ENCODE data around the gene PRR27. TPM values are rescaled to one million over a fixed set of nuclear protein-coding genes. Genes with fewer than 3 reads are reported as not detected.
A peak's percentile ranks its signal among the peaks of the same experiment; 100 is the strongest.

Gene PRR27
- total RNA-seq, 1 experiment from 2014 or later = not detected

GRCh38 chr4:70158576-70158975 lies 4.5 kb downstream of the PRR27 start:
- no peaks in the 10 kb centered on the region for H4K20me1 ChIP-seq (ENCODE audit: insufficient read depth, low read depth, low read length)
- no peaks in the 10 kb centered on the region for H3K36me3 ChIP-seq (ENCODE audit: insufficient read depth, low read length)

GRCh38 chr4:70177090-70177489 lies 23.1 kb downstream of the PRR27 start:
- Histone ChIP-seq H3K36me3 (ENCODE audit: insufficient read depth, low read length) (no peaks in the 10 kb centered on the region), H2AFZ (ENCODE audit: low read length) (no peak overlapping the region), H3K4me1 (ENCODE audit: low read length) (no peaks in the 10 kb centered on the region), H3K9me2 (replicated peaks; ENCODE audit: insufficient read depth, low read length) (no peaks in the 10 kb centered on the region), H3K79me2 (ENCODE audit: low read length) (no peaks in the 10 kb centered on the region), H3K4me2 (ENCODE audit: low read depth, low read length, poor library complexity, severe bottlenecking) (no peak overlapping the region), H3K27ac (ENCODE audit: low read length) (no peak overlapping the region), H3K9ac (ENCODE audit: low read length) (no peak overlapping the region), H3K9me3 (ENCODE audit: low read length) (no peaks in the 10 kb centered on the region), H3K4me3 (ENCODE audit: low read length) (no peak overlapping the region), H4K20me1 (ENCODE audit: insufficient read depth, low read depth, low read length) (no peaks in the 10 kb centered on the region), H3K27me3 (ENCODE audit: low read length) (no peaks in the 10 kb centered on the region)
- no peak for DNase-seq

More at GRCh38 chr4:70158576-70158975, 4.5 kb downstream of the PRR27 start:
- Histone ChIP-seq H3K4me3 (ENCODE audit: low read length) (no peak overlapping the region), H3K4me2 (ENCODE audit: low read depth, low read length, poor library complexity, severe bottlenecking) (no peak overlapping the region), H3K9ac (ENCODE audit: low read length) (no peak overlapping the region), H3K27ac (ENCODE audit: low read length) (no peak overlapping the region), H3K27me3 (ENCODE audit: low read length) (no peaks in the 10 kb centered on the region), H3K9me2 (replicated peaks; ENCODE audit: insufficient read depth, low read length) (no peaks in the 10 kb centered on the region), H3K9me3 (ENCODE audit: low read length) (no peaks in the 10 kb centered on the region), H2AFZ (ENCODE audit: low read length) (no peak overlapping the region), H3K4me1 (ENCODE audit: low read length) (no peaks in the 10 kb centered on the region), H3K79me2 (ENCODE audit: low read length) (no peaks in the 10 kb centered on the region)
- no peak for DNase-seq

GRCh38 chr4:70178075-70178660 lies 24.1 kb downstream of the PRR27 start:
- H3K9ac ChIP-seq (ENCODE audit: low read length) = no peak overlapping the region
- no peaks in the 10 kb centered on the region for H4K20me1 ChIP-seq (ENCODE audit: insufficient read depth, low read depth, low read length)
- no peaks in the 10 kb centered on the region for H3K79me2 ChIP-seq (ENCODE audit: low read length)
- no peaks in the 10 kb centered on the region for H3K4me1 ChIP-seq (ENCODE audit: low read length)
- H3K27me3 ChIP-seq (ENCODE audit: low read length) = no peaks in the 10 kb centered on the region
- H3K27ac ChIP-seq (ENCODE audit: low read length) = no peak overlapping the region
- H3K36me3 ChIP-seq (ENCODE audit: insufficient read depth, low read length) = no peaks in the 10 kb centered on the region
- DNase-seq = no peak
- no peak overlapping the region for H3K4me2 ChIP-seq (ENCODE audit: low read depth, low read length, poor library complexity, severe bottlenecking)
- H3K9me3 ChIP-seq (ENCODE audit: low read length) = no peaks in the 10 kb centered on the region
- H3K9me2 ChIP-seq (replicated peaks; ENCODE audit: insufficient read depth, low read length) = no peaks in the 10 kb centered on the region
- H3K4me3 ChIP-seq (ENCODE audit: low read length) = no peak overlapping the region
- no peak overlapping the region for H2AFZ ChIP-seq (ENCODE audit: low read length)

DNA sequence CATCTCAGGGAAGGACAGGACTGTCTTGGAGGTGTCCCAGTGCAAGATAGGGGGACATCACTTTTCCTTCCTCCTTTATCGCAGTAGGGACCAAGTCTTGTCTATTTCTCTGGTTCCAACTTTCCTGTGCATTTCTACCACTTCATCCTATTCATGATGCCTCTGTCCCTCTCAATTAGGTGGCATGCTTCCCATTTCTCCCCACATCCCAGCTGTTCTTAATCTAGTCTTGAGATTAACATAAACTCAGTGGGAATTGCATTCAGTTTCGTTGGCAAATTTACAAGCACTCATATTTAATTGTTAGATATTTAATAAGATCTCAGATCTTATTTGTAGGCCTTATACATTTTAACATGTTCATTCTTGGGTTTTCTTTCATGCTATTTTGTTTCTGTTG lies 25.8 kb downstream of the PRR27 start:
- H3K9ac ChIP-seq (ENCODE audit: low read length) = no peak overlapping the region
- no peaks in the 10 kb centered on the region for H3K4me1 ChIP-seq (ENCODE audit: low read length)
- no peaks in the 10 kb centered on the region for H4K20me1 ChIP-seq (ENCODE audit: insufficient read depth, low read depth, low read length)
- H3K27me3 ChIP-seq (ENCODE audit: low read length) = no peaks in the 10 kb centered on the region
- H3K36me3 ChIP-seq (ENCODE audit: insufficient read depth, low read length) = no peaks in the 10 kb centered on the region
- no peak overlapping the region for H2AFZ ChIP-seq (ENCODE audit: low read length)
- H3K27ac ChIP-seq (ENCODE audit: low read length) = no peak overlapping the region
- H3K4me2 ChIP-seq (ENCODE audit: low read depth, low read length, poor library complexity, severe bottlenecking) = no peak overlapping the region
- H3K79me2 ChIP-seq (ENCODE audit: low read length) = no peaks in the 10 kb centered on the region
- no peaks in the 10 kb centered on the region for H3K9me2 ChIP-seq (replicated peaks; ENCODE audit: insufficient read depth, low read length)
- H3K4me3 ChIP-seq (ENCODE audit: low read length) = no peak overlapping the region
- DNase-seq = no peak
- H3K9me3 ChIP-seq (ENCODE audit: low read length) = no peaks in the 10 kb centered on the region

GRCh38 chr4:70181864-70182263 lies 27.8 kb downstream of the PRR27 start:
- no peaks in the 10 kb centered on the region for H3K79me2 ChIP-seq (ENCODE audit: low read length)
- H3K4me2 ChIP-seq (ENCODE audit: low read depth, low read length, poor library complexity, severe bottlenecking) = no peak overlapping the region
- no peaks in the 10 kb centered on the region for H3K9me3 ChIP-seq (ENCODE audit: low read length)
- DNase-seq = no peak
- H3K36me3 ChIP-seq (ENCODE audit: insufficient read depth, low read length) = no peaks in the 10 kb centered on the region
- no peaks in the 10 kb centered on the region for H3K4me1 ChIP-seq (ENCODE audit: low read length)
- no peak overlapping the region for H2AFZ ChIP-seq (ENCODE audit: low read length)
- H3K4me3 ChIP-seq (ENCODE audit: low read length) = no peak overlapping the region
- H3K9me2 ChIP-seq (replicated peaks; ENCODE audit: insufficient read depth, low read length) = no peaks in the 10 kb centered on the region
- no peak overlapping the region for H3K27ac ChIP-seq (ENCODE audit: low read length)
- H4K20me1 ChIP-seq (ENCODE audit: insufficient read depth, low read depth, low read length) = no peaks in the 10 kb centered on the region
- no peak overlapping the region for H3K9ac ChIP-seq (ENCODE audit: low read length)
- no peaks in the 10 kb centered on the region for H3K27me3 ChIP-seq (ENCODE audit: low read length)

- Histone ChIP-seq H3K9ac (ENCODE audit: low read length) (no peak overlapping the region), H3K27me3 (ENCODE audit: low read length) (no peaks in the 10 kb centered on the region), H4K20me1 (ENCODE audit: insufficient read depth, low read depth, low read length) (no peaks in the 10 kb centered on the region), H3K4me3 (ENCODE audit: low read length) (no peak overlapping the region), H3K36me3 (ENCODE audit: insufficient read depth, low read length) (no peaks in the 10 kb centered on the region), H2AFZ (ENCODE audit: low read length) (no peak overlapping the region), H3K9me2 (replicated peaks; ENCODE audit: insufficient read depth, low read length) (no peaks in the 10 kb centered on the region), H3K79me2 (ENCODE audit: low read length) (no peaks in the 10 kb centered on the region), H3K27ac (ENCODE audit: low read length) (no peak overlapping the region), H3K4me1 (ENCODE audit: low read length) (no peaks in the 10 kb centered on the region), H3K9me3 (ENCODE audit: low read length) (no peaks in the 10 kb centered on the region), H3K4me2 (ENCODE audit: low read depth, low read length, poor library complexity, severe bottlenecking) (no peak overlapping the region)
- DNase-seq = no peak
Observed at GRCh38 chr4:70182517-70183167, 28.6 kb downstream of the PRR27 start.

DNA sequence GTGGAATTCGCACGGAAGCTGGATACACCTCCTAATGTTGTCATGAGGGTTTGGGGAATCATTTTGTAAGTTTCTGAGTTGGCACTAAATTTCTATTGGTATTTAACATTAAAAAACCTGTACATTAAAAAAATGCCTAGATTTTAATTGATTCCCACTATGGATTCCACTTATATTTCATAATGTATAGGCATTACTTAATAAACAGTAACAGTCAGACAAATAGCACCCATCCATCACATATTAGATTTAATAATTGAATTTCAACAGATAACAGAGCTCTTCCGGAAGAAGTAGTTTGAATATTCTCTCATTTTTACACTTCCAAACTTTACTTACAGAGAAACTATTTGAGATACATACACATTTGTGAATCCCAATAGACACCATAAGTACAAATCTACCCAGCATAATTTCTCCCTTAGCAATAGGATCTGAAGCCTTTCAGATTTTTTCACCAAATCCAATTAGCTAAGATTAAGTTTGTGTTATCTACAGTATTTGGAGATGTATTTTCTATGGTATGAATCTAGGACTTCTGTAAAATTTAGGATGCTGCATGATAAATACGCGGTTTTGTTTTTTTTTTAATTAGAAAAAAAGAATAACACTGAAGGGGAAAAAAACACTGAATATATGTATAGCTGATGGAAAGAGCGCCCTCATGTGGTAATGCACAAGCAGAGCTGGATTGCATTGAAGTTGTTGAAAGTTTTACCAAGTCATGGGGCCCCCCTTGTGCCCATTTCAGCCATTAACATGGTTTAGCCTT lies 29.3 kb downstream of the PRR27 start:
- Histone ChIP-seq H3K79me2 (ENCODE audit: low read length) (no peaks in the 10 kb centered on the region), H3K9me3 (ENCODE audit: low read length) (no peaks in the 10 kb centered on the region), H3K9me2 (replicated peaks; ENCODE audit: insufficient read depth, low read length) (no peaks in the 10 kb centered on the region), H3K4me2 (ENCODE audit: low read depth, low read length, poor library complexity, severe bottlenecking) (no peak overlapping the region), H4K20me1 (ENCODE audit: insufficient read depth, low read depth, low read length) (no peaks in the 10 kb centered on the region), H3K4me1 (ENCODE audit: low read length) (no peaks in the 10 kb centered on the region), H3K9ac (ENCODE audit: low read length) (no peak overlapping the region), H3K36me3 (ENCODE audit: insufficient read depth, low read length) (no peaks in the 10 kb centered on the region), H3K4me3 (ENCODE audit: low read length) (no peak overlapping the region), H3K27ac (ENCODE audit: low read length) (no peak overlapping the region), H2AFZ (ENCODE audit: low read length) (no peak overlapping the region), H3K27me3 (ENCODE audit: low read length) (no peaks in the 10 kb centered on the region)
- DNase-seq = peak; percentile 81

GRCh38 chr4:70183940-70184246 lies 29.9 kb downstream of the PRR27 start:
- Histone ChIP-seq H3K9me2 (replicated peaks; ENCODE audit: insufficient read depth, low read length) (no peaks in the 10 kb centered on the region), H3K4me3 (ENCODE audit: low read length) (no peak overlapping the region), H4K20me1 (ENCODE audit: insufficient read depth, low read depth, low read length) (no peaks in the 10 kb centered on the region), H3K27ac (ENCODE audit: low read length) (no peak overlapping the region), H3K9ac (ENCODE audit: low read length) (no peak overlapping the region), H3K4me1 (ENCODE audit: low read length) (no peaks in the 10 kb centered on the region), H3K79me2 (ENCODE audit: low read length) (no peaks in the 10 kb centered on the region), H3K36me3 (ENCODE audit: insufficient read depth, low read length) (no peaks in the 10 kb centered on the region), H2AFZ (ENCODE audit: low read length) (no peak overlapping the region), H3K9me3 (ENCODE audit: low read length) (no peaks in the 10 kb centered on the region), H3K27me3 (ENCODE audit: low read length) (no peaks in the 10 kb centered on the region), H3K4me2 (ENCODE audit: low read depth, low read length, poor library complexity, severe bottlenecking) (no peak overlapping the region)
- no peak for DNase-seq
